OCI-LY7 (cell line): Measurements from ENCODE around the gene HOXB5. TPM values are rescaled to one million over a fixed set of nuclear protein-coding genes. Genes with fewer than 3 reads are reported as not detected.

Experiments used
- BruUV-seq: library from RNA; stranded (reverse); fragments of 400-500 nt; replicated peaks from 2 replicates; lab custom pipeline; 2021; lab: Mats Ljungman, UMichigan
- CTCF ChIA-PET: fragments of 300-600 bp; sonication (Branson Sonifier 250); formaldehyde crosslinking; loops from one replicate; lab custom pipeline; 2022; ENCODE audit warnings: antibody characterized with exemption; ENCODE audit not compliant: unreplicated experiment; lab: Charles Lee
- POLR2A ChIA-PET: fragments of 300-600 bp; sonication (Branson Sonifier 250); formaldehyde crosslinking; loops from one replicate; lab custom pipeline; 2022; ENCODE audit warnings: antibody characterized with exemption; lab: Charles Lee
- DNase-seq: peaks from one replicate; pipeline ENCODE4 v3.0.0-alpha.2; 2015; ENCODE audit warnings: low spot score
- H2AFZ ChIP-seq: fragments of 200-600 bp; sonication (generic), shearing (Covaris generic); 2 replicates; pipeline ENCODE4 v1.6.1; 2014; ENCODE audit warnings: mild to moderate bottlenecking, antibody characterized with exemption, low read length, moderate library complexity
- H3K27ac ChIP-seq: fragments of 200-600 bp; sonication (generic); 2 replicates; pipeline ENCODE4 v1.5.1; 2014; ENCODE audit warnings: mixed run types, low read depth, mild to moderate bottlenecking, moderate library complexity, low read length, inconsistent platforms; ENCODE audit not compliant: poor library complexity, severe bottlenecking
- H3K36me3 ChIP-seq: fragments of 200-600 bp; sonication (generic); 2 replicates; pipeline ENCODE4 v1.6.1; 2014; ENCODE audit warnings: mild to moderate bottlenecking, antibody characterized with exemption, low read length, moderate library complexity, mixed read lengths; ENCODE audit not compliant: insufficient read depth
- H3K4me1 ChIP-seq: fragments of 200-600 bp; sonication (generic); 2 replicates; pipeline ENCODE4 v1.5.1; 2014; ENCODE audit warnings: mild to moderate bottlenecking, low read length; ENCODE audit not compliant: insufficient read depth, poor library complexity, severe bottlenecking
- H3K4me2 ChIP-seq: fragments of 200-600 bp; sonication (generic); 2 replicates; pipeline ENCODE4 v1.6.1; 2014; ENCODE audit warnings: mild to moderate bottlenecking, low read length
- H3K4me3 ChIP-seq: fragments of 200-600 bp; sonication (generic); 2 replicates; pipeline ENCODE4 v1.5.1; 2014; ENCODE audit warnings: mild to moderate bottlenecking, low read depth, low read length; ENCODE audit not compliant: poor library complexity, severe bottlenecking
- H3K79me2 ChIP-seq: fragments of 200-600 bp; sonication (generic); 2 replicates; pipeline ENCODE4 v1.6.1; 2016; ENCODE audit warnings: low read depth, mild to moderate bottlenecking, low read length, moderate library complexity, mixed read lengths; ENCODE audit not compliant: insufficient read depth
- H3K9me2 ChIP-seq: fragments of 200-600 bp; sonication (generic); 2 replicates; pipeline ENCODE4 v1.6.1; 2016; ENCODE audit warnings: mild to moderate bottlenecking, low read length, mixed read lengths; ENCODE audit not compliant: insufficient read depth
- H3K9me3 ChIP-seq: fragments of 200-600 bp; sonication (generic); 2 replicates; pipeline ENCODE4 v1.6.1; 2014; ENCODE audit warnings: mild to moderate bottlenecking, mixed run types, low read length, mixed read lengths
- H4K20me1 ChIP-seq: fragments of 200-600 bp; sonication (generic); 2 replicates; pipeline ENCODE4 v1.6.1; 2014; ENCODE audit warnings: mild to moderate bottlenecking, antibody characterized with exemption, low read length, moderate library complexity, mixed read lengths; ENCODE audit not compliant: insufficient read depth
- CTCF ChIP-seq: fragments of 200-600 bp; sonication (generic); conservative IDR thresholded peaks from 2 replicates; pipeline ENCODE4 v1.5.1; 2014; ENCODE audit warnings: mild to moderate bottlenecking, antibody characterized with exemption, low read length, moderate library complexity, mixed read lengths
- EZH2phosphoT487 ChIP-seq: fragments of 200-600 bp; sonication (generic); IDR thresholded peaks from 2 replicates; pipeline ENCODE4 v1.6.1; 2018; ENCODE audit warnings: low read depth, borderline replicate concordance, mild to moderate bottlenecking, mixed run types, antibody characterized with exemption, low read length, moderate library complexity, mixed read lengths
- intact Hi-C: fragments of 100-400 bp; cut with micrococcal nuclease; formaldehyde crosslinking; loops from one replicate; pipeline ENCODE4 v1.10.0; 2022; ENCODE audit not compliant: unreplicated experiment
- total RNA-seq, 2 experiments: library from RNA; depleted of rRNA in 1 of 2; stranded (reverse); fragments of >200 nt in 1 of 2; shearing (Covaris generic) in 1 of 2; gene quantifications; 2 replicates each; pipeline ENCODE4 v1.2.3, GENCODE V29; 2014 to 2022

The HOXB5 gene
- total RNA-seq, 2 experiments from 2014 or later, result not detected

- Histone ChIP-seq H2AFZ (no peak overlapping the region), H3K4me2 (no peak overlapping the region), H3K4me3 (no peak overlapping the region), H3K79me2 (no peaks in the 10 kb centered on the region), H4K20me1 (no peaks in the 10 kb centered on the region), H3K9me2 (no peaks in the 10 kb centered on the region), H3K27ac (no peak overlapping the region), H3K36me3 (peaks cover 12% of the 10 kb centered on the region; the same call in 1 of the 2 replicates), H3K4me1 (no peaks in the 10 kb centered on the region), H3K9me3 (no peaks in the 10 kb centered on the region)
- no peak for DNase-seq
- ChIA-PET POLR2A (interaction anchor here (0.6 to 0.7 kb wide), 4 partner anchors 12 to 496 kb away, joined by 3 read pairs; no protein-coding TSS in a partner anchor), CTCF (no interaction called here)
- intact Hi-C loops, result no loop called here
- no TSS peak for BruUV-seq
- no peak for TF ChIP-seq EZH2phosphoT487
- TF ChIP-seq CTCF, result no peak
Measured at GRCh38 chr17:48546924-48547807, 46.4 kb downstream of the HOXB5 start.

- Histone ChIP-seq H4K20me1 (no peaks in the 10 kb centered on the region), H3K79me2 (no peaks in the 10 kb centered on the region), H3K4me2 (no peak overlapping the region), H3K9me2 (no peaks in the 10 kb centered on the region), H3K4me3 (no peak overlapping the region), H3K9me3 (no peaks in the 10 kb centered on the region), H3K4me1 (no peaks in the 10 kb centered on the region), H3K36me3 (peaks cover 12% of the 10 kb centered on the region; the same call in 1 of the 2 replicates), H3K27ac (no peak overlapping the region), H2AFZ (no peak overlapping the region)
- intact Hi-C loops, result no loop called here
- no peak for TF ChIP-seq CTCF
- no peak for TF ChIP-seq EZH2phosphoT487
- DNase-seq, result no peak
- CTCF ChIA-PET, result no interaction called here
- no TSS peak for BruUV-seq
- POLR2A ChIA-PET, result no interaction called here
Measured at GRCh38 chr17:48546137-48546923, 47.2 kb downstream of the HOXB5 start.
